Spinal cord (tissue), 10 donors: ENCODE results near the gene CCNF. TPM values are rescaled to one million over a fixed set of nuclear protein-coding genes. Genes with fewer than 3 reads are reported as not detected.

Experiments
- DNase-seq, 6 donors: peaks; one replicate each; pipeline versions ENCODE4 v3.0.0 to v3.0.0-alpha.2; 2013 to 2015; ENCODE audit warnings: low spot score in 6 of 6, low read depth in 4 of 6
- H3K27ac ChIP-seq: one replicate; pipeline ENCODE4 v1.5.1; 2013; ENCODE audit warnings: low read depth, low read length, control low read depth
- H3K27me3 ChIP-seq: one replicate; pipeline ENCODE4 v1.6.1; 2013; ENCODE audit warnings: low read length; ENCODE audit not compliant: control insufficient read depth, insufficient read depth
- H3K36me3 ChIP-seq: one replicate; pipeline ENCODE4 v1.6.1; 2013; ENCODE audit warnings: low read length; ENCODE audit not compliant: control insufficient read depth, insufficient read depth
- H3K4me1 ChIP-seq: one replicate; pipeline ENCODE4 v1.6.1; 2013; ENCODE audit warnings: low read length; ENCODE audit not compliant: control insufficient read depth, insufficient read depth
- H3K4me3 ChIP-seq: one replicate; pipeline ENCODE4 v1.5.1; 2013; ENCODE audit warnings: low read depth, low read length, control low read depth
- H3K9me3 ChIP-seq: one replicate; pipeline ENCODE4 v1.6.1; 2013; ENCODE audit warnings: low read length; ENCODE audit not compliant: control insufficient read depth, insufficient read depth
- WGBS: methylation state at CpG from one replicate; pipeline ENCODE4 v1.1.5; 2013; ENCODE audit warnings: missing lambda C conversion rate; ENCODE audit not compliant: insufficient coverage; 5-methylcytosine and 5-hydroxymethylcytosine counted together
- polyA plus RNA-seq, 2 donors: library from polyadenylated mRNA; unstranded; fragments of 120-200 nt; gene quantifications; one replicate each; pipeline ENCODE4 v1.2.1, GENCODE V29; 2013; ENCODE audit not compliant: insufficient read length in 2 of 2
- total RNA-seq, 2 donors: library from RNA; depleted of rRNA in 1 of 2; stranded (reverse); fragments of 120-200 nt in 1 of 2; fragments of >200 nt in 1 of 2; gene quantifications; one replicate each; pipeline versions ENCODE4 v1.2.3 to v1.2.4, GENCODE V29; 2013 to 2014
- donor health status: healthy.

The CCNF gene
- total and polyA plus RNA-seq, 4 donors, result 7.6 to 11.6 (median 9.7) TPM

GRCh38 chr16:2469399-2470233 is 40.4 kb downstream of the CCNF start:
- Histone ChIP-seq H3K27me3 (no peaks in the 10 kb centered on the region), H3K4me3 (no peak overlapping the region), H3K4me1 (peaks cover 65% of the 10 kb centered on the region), H3K27ac (peak overlapping the region; percentile 73), H3K36me3 (peaks cover 15% of the 10 kb centered on the region), H3K9me3 (no peaks in the 10 kb centered on the region)
- 66% methylated on average over 13 of the region's 16 CpGs for WGBS
- no peak for DNase-seq

GRCh38 chr16:2470234-2470601 is 41.0 kb downstream of the CCNF start:
- Histone ChIP-seq H3K27ac (peak overlapping the region; percentile 33), H3K4me1 (peaks cover 66% of the 10 kb centered on the region), H3K9me3 (no peaks in the 10 kb centered on the region), H3K36me3 (peaks cover 15% of the 10 kb centered on the region), H3K27me3 (no peaks in the 10 kb centered on the region), H3K4me3 (no peak overlapping the region)
- no peak for DNase-seq
- WGBS, result 96% methylated on average over 7 of the region's 7 CpGs

- Histone ChIP-seq H3K9me3 (no peaks in the 10 kb centered on the region), H3K27me3 (no peaks in the 10 kb centered on the region), H3K36me3 (peaks cover 15% of the 10 kb centered on the region), H3K4me3 (no peak overlapping the region), H3K27ac (peak overlapping the region; percentile 33), H3K4me1 (peaks cover 67% of the 10 kb centered on the region)
- DNase-seq, result peak in 2 of 6 donors; percentile 24 to 38
- 19% methylated on average over 9 of the region's 9 CpGs for WGBS
These were observed 41.4 kb downstream of the CCNF start for GRCh38 chr16:2470603-2471015.

GRCh38 chr16:2471016-2471652 is 41.9 kb downstream of the CCNF start, which contains the start of gene NTN3:
Gene NTN3, plus strand, starts transcription at chr16:2471297. Its CDS starts 405 bp downstream, at chr16:2471702.
- under 1% methylated on average over 53 of the region's 59 CpGs for WGBS
- Histone ChIP-seq H3K4me1 (peaks cover 73% of the 10 kb centered on the region), H3K9me3 (no peaks in the 10 kb centered on the region), H3K36me3 (peaks cover 17% of the 10 kb centered on the region), H3K27me3 (no peaks in the 10 kb centered on the region), H3K27ac (peak within 1 kb of the TSS; percentile 33), H3K4me3 (no peak within 1 kb of the TSS)
- DNase-seq, result peak in 2 of 6 donors; percentile 81 to 83

- Histone ChIP-seq H3K27me3 (no peaks in the 10 kb centered on the region), H3K36me3 (peaks cover 15% of the 10 kb centered on the region), H3K27ac (no peak overlapping the region), H3K4me3 (no peak overlapping the region), H3K4me1 (peaks cover 78% of the 10 kb centered on the region), H3K9me3 (no peaks in the 10 kb centered on the region)
- peak in 1 of 6 donors; percentile 6 for DNase-seq
- WGBS, result 27% methylated on average over 61 of the region's 61 CpGs
These were observed 42.6 kb downstream of the CCNF start for GRCh38 chr16:2471653-2472487.

- DNase-seq, result no peak
- H3K27me3 ChIP-seq, result no peaks in the 10 kb centered on the region
- peaks cover 13% of the 10 kb centered on the region for H3K36me3 ChIP-seq
- no peak overlapping the region for H3K4me3 ChIP-seq
- no peak overlapping the region for H3K27ac ChIP-seq
- 92% methylated on average over 24 of the region's 27 CpGs for WGBS
- H3K9me3 ChIP-seq, result no peaks in the 10 kb centered on the region
- H3K4me1 ChIP-seq, result peaks cover 73% of the 10 kb centered on the region
These were observed 43.2 kb downstream of the CCNF start for GRCh38 chr16:2472488-2472864.

GRCh38 chr16:2472885-2473445 is 43.7 kb downstream of the CCNF start:
- H3K9me3 ChIP-seq, result no peaks in the 10 kb centered on the region
- no peak for DNase-seq
- H3K36me3 ChIP-seq, result peaks cover 13% of the 10 kb centered on the region
- H3K4me3 ChIP-seq, result no peak overlapping the region
- H3K27ac ChIP-seq, result no peak overlapping the region
- H3K4me1 ChIP-seq, result peaks cover 77% of the 10 kb centered on the region
- 86% methylated on average over 13 of the region's 14 CpGs for WGBS
- no peaks in the 10 kb centered on the region for H3K27me3 ChIP-seq

- peaks cover 77% of the 10 kb centered on the region for H3K4me1 ChIP-seq
These were observed 44.2 kb downstream of the CCNF start for GRCh38 chr16:2473446-2473926.

More at GRCh38 chr16:2473446-2473926, 44.2 kb downstream of the CCNF start:
- WGBS, result 5% methylated on average over 46 of the region's 49 CpGs
- DNase-seq, result peak in 2 of 6 donors; percentile 27 to 68
- Histone ChIP-seq H3K4me3 (no peak overlapping the region), H3K27ac (no peak overlapping the region), H3K9me3 (no peaks in the 10 kb centered on the region), H3K36me3 (peaks cover 13% of the 10 kb centered on the region), H3K27me3 (no peaks in the 10 kb centered on the region)
